ENCODE results near the gene ZNF593.

- TF ChIP-seq CTCF (IDR thresholded peaks at IDR 0.05; ENCODE audit: low read depth, low read length) (no peak), MAX (IDR thresholded peaks at IDR 0.05; ENCODE audit: low read depth, low read length) (no peak), POLR2A (IDR thresholded peaks at IDR 0.05; ENCODE audit: extremely low read depth, insufficient read length) (no peak)
Measured at GRCh38 chr1:26158271-26158907, 11.3 kb upstream of the ZNF593 start.

All from NB4 (cell line).